VCaP (cell line): Measurements from ENCODE around the gene RRM2.

Experiments
- H3K27ac ChIP-seq: fragments of 450-650 bp; 2 replicates; pipeline ENCODE4 v1.5.1; 2017
- TF ChIP-seq, protein P1 (sequence below): fragments of 450-650 bp; conservative IDR thresholded peaks from 2 replicates; pipeline ENCODE4 v1.5.1; 2017; ENCODE audit warnings: mild to moderate bottlenecking, moderate library complexity

RRM2 gene

DNA sequence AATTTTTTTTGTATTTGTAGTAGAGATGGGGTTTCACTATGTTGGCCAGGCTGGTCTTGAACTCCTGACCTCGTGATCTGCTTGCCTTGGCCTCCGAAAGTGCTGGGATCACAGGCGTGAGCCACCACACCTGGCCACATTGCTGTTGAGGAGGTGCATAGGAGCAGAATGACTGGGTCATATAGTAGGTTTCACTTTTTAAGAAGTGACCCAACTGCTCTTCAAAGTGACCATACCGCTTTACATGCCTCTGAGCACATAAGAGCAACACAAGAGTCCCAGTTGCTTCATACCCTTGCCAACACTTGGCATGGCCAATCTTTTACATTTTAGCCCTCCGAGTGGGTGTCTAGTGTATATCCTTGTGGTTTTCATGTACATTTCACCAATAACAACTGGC lies 28.9 kb downstream of the RRM2 start:
- no peak overlapping the region for H3K27ac ChIP-seq
- TF ChIP-seq, protein P1, sequence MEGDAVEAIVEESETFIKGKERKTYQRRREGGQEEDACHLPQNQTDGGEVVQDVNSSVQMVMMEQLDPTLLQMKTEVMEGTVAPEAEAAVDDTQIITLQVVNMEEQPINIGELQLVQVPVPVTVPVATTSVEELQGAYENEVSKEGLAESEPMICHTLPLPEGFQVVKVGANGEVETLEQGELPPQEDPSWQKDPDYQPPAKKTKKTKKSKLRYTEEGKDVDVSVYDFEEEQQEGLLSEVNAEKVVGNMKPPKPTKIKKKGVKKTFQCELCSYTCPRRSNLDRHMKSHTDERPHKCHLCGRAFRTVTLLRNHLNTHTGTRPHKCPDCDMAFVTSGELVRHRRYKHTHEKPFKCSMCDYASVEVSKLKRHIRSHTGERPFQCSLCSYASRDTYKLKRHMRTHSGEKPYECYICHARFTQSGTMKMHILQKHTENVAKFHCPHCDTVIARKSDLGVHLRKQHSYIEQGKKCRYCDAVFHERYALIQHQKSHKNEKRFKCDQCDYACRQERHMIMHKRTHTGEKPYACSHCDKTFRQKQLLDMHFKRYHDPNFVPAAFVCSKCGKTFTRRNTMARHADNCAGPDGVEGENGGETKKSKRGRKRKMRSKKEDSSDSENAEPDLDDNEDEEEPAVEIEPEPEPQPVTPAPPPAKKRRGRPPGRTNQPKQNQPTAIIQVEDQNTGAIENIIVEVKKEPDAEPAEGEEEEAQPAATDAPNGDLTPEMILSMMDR = no peak

DNA sequence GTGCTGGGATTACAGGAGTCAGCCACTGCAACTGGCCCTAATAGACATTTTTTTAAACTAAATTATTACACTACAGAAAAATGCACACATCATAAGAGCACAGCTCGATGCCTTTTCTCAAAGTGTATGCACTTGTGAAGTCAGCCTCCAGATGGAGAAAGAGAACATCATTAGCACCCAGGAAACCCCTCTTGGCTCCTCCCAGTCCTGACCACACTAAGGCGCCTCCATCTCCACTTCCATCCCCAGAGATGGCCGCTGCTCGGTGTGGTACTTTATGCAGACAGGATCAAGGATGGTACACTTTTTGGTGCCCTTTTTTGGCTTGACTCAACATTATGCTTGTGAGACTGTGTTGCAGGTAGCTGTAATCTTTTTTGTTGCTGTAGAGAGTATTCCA lies 34.8 kb downstream of the RRM2 start:
- H3K27ac ChIP-seq = no peak overlapping the region
- TF ChIP-seq, protein P1 = no peak

DNA sequence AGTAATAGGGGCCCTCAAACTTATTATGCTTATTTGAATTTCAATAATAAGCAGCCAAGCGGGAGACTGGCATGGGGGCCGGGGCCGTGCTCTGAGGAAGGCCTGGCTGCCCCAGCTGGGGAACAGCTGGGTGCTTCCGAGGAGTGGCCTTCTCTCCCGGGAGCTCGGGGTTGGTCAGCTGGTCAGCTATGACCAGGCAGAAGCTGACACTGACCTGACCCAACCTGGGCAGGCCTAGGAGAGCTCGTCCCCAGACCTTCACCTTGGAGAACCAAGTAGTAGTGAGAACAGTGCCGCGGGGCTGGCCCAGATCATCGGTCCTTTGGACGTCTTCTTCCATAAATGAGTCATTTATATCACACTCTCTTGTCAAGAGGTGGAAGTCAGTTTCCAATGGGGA lies 36.1 kb downstream of the RRM2 start:
- TF ChIP-seq, protein P1 = no peak
- no peak overlapping the region for H3K27ac ChIP-seq

DNA sequence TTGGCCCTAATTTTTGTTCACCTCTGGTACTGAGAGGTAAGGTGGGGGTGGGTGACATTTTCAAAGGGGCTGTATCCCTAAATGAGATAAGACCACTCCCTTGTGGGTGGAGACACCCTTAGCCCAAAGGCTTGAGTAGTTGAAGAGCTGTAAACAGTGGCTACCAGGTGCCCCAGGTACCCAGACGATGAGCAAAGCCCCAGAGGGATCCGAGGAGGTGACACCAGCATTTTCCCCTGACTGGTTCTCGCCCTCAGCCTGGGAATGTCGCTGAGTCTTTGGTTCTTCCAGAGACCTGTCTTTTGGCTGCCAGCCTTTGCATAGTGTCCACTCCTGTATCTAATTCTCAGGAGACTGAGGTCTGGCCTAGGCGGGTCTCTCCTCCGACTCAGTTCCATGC lies 36.5 kb downstream of the RRM2 start:
- TF ChIP-seq, protein P1 = no peak
- no peak overlapping the region for H3K27ac ChIP-seq

DNA sequence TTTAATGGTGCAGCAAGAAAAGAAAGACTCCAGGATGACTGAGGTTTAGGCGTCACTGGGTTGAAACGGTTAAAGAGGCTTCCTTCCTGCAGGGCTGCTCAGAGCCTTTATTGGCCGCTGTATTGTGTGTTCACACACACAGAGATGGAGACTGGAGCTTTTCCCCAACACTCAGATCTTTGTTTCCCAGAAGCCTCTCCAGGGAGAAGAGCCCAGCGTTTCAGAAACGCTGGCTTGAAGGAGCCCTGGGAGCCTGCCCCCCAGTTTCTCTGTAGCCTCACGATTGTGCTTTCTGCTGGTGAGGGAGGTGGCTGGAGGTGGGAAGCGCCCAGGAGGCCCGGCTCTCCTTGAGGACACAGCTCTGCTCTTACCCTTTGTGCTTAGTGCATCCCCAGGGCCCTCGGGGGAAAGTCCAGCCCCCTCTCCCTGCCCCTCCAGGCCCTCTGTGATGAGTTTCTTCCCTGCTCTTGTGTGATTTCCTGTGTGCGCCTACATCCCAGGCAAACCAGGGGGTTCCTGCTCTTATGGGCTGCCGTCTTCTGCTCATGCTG lies 37.1 kb downstream of the RRM2 start:
- TF ChIP-seq, protein P1 = no peak

DNA sequence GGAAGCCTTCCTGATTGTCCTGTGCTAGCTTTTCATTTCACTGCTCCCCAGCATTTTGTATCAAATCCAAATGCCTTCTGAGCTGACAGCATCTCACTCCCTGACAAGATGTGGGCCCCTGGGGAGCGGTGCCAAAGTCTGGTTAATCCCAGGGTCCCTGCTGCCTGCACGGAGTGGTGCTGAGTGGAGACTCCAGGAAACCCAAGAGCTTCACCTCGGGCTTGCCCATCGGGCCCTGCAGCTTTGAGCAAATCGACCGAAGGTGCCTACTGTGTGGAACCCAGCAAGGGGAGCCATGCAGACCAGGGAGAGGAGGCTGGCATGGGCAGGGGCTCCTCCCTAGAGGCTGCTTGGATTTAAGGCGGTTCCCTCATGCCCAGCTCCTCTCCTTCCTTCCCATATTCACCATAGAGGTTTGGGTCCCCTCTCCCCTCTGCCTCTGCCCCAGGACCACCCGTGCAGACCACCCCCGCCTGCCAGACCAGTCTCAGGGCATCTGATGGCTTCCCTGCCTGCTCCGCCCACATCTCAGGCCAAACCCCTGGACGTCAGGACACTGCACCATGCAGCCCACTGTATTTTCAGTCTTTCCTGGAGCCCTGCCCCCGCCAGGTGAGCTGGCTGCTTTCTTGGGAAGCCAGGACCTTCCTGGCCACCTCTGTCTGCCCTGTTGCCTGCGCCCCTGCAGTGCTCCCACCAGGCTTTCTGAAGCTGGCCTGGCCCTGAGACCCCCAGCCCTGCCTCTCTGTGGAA lies 37.8 kb downstream of the RRM2 start:
- TF ChIP-seq, protein P1 = no peak
- no peak overlapping the region for H3K27ac ChIP-seq

More for the DNA sequence above, 37.1 kb downstream of the RRM2 start:
- H3K27ac ChIP-seq = no peak overlapping the region

DNA sequence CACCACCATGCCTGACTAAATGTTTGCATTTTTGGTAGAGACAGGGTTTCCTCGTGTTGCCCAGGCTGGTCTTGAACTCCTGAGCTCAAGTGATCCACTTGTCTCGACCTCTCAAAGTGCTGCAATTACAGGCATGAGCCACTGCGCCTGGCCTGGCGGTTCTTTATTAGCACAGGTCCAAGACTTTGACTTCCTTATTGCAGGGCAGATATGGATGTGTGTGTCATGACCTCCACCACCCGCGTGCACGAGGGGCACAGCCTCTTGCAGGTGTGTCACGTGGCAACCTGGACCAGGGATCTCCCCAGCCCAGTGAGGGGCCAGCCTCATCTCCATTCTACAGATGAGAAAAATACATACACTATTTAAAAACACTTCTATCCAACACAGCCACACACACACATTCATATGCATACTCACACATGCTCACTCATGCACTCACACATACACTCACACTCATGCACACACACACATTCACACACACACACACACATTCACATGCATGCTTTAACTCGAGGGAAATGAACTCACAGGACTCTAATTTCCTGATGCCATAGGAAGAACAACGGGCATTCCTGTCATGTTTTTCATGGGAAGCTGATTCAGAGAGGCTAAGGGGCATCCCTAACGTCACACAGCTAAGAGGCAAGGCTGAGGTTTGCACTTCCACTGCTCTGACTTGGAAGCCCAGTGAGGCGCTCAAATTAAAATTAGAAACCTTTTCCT lies 38.8 kb downstream of the RRM2 start:
- TF ChIP-seq, protein P1 = no peak

More for the DNA sequence above, 38.8 kb downstream of the RRM2 start:
- H3K27ac ChIP-seq = no peak overlapping the region
